Nephron progenitor cell (in vitro differentiated cells): Measurements from ENCODE around the gene NPW.

Experiments
- DNase-seq: peaks from one replicate; pipeline ENCODE4 v3.0.0; 2021
- H3K27ac Mint-ChIP-seq: 2 replicates; pipeline ENCODE4 v1.8.0; 2021; ENCODE audit warnings: mild to moderate bottlenecking, moderate library complexity, mixed read lengths
- H3K27me3 Mint-ChIP-seq: 2 replicates; pipeline ENCODE4 v1.8.0; 2021; ENCODE audit warnings: mild to moderate bottlenecking, low read depth, mixed read lengths; ENCODE audit not compliant: poor library complexity
- H3K36me3 Mint-ChIP-seq: 2 replicates; pipeline ENCODE4 v1.8.0; 2021; ENCODE audit warnings: low read depth, mixed read lengths
- H3K4me1 Mint-ChIP-seq: 2 replicates; pipeline ENCODE4 v1.8.0; 2021; ENCODE audit warnings: mixed read lengths
- H3K4me3 Mint-ChIP-seq: 2 replicates; pipeline ENCODE4 v1.8.0; 2021; ENCODE audit warnings: mild to moderate bottlenecking, moderate library complexity, mixed read lengths
- H3K9me3 Mint-ChIP-seq: 2 replicates; pipeline ENCODE4 v1.8.0; 2021; ENCODE audit warnings: mild to moderate bottlenecking, moderate library complexity, mixed read lengths
- TF ChIP-seq, protein P1 (sequence below): fragments of 200-600 bp; sonication (generic); IDR thresholded peaks from 2 replicates; pipeline ENCODE4 v1.5.0; 2021; ENCODE audit warnings: antibody characterized with exemption

NPW gene

DNA sequence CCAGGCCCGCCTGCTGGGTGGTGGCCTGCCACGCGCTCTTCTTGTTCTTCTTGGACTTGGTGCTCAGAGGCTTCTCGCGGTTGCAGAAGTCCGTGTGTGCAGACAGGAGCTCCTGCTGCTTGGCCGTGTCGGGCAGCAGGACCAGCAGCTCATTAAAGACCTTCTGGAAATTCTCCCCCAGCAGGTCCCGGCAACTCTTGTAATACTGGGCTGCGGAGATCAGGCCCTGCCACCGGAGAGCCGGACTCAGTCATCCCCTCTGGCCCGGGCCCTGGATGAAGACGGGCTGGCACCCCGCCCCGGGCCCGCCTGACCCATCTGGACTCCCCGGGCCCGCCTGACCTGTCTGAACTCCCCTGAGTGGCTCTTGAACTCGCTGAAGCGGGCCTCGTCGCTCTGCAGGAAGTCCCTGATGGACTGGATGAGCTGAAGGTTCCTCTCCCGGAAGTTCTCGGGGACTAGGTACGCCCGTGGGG is 21.2 kb upstream of the NPW start:
- Mint-ChIP-seq H3K9me3 (no peaks in the 10 kb centered on the region), H3K4me1 (peaks cover 3% of the 10 kb centered on the region), H3K27me3 (peaks cover 7% of the 10 kb centered on the region), H3K27ac (no peak overlapping the region), H3K4me3 (no peak overlapping the region), H3K36me3 (peaks cover 28% of the 10 kb centered on the region)
- TF ChIP-seq, protein P1, sequence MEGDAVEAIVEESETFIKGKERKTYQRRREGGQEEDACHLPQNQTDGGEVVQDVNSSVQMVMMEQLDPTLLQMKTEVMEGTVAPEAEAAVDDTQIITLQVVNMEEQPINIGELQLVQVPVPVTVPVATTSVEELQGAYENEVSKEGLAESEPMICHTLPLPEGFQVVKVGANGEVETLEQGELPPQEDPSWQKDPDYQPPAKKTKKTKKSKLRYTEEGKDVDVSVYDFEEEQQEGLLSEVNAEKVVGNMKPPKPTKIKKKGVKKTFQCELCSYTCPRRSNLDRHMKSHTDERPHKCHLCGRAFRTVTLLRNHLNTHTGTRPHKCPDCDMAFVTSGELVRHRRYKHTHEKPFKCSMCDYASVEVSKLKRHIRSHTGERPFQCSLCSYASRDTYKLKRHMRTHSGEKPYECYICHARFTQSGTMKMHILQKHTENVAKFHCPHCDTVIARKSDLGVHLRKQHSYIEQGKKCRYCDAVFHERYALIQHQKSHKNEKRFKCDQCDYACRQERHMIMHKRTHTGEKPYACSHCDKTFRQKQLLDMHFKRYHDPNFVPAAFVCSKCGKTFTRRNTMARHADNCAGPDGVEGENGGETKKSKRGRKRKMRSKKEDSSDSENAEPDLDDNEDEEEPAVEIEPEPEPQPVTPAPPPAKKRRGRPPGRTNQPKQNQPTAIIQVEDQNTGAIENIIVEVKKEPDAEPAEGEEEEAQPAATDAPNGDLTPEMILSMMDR = no peak
- no peak for DNase-seq

- DNase-seq = no peak
- no peak overlapping the region for H3K27ac Mint-ChIP-seq
- H3K9me3 Mint-ChIP-seq = no peaks in the 10 kb centered on the region
- peaks cover 28% of the 10 kb centered on the region for H3K36me3 Mint-ChIP-seq
- TF ChIP-seq, protein P1 = no peak
- no peak overlapping the region for H3K4me3 Mint-ChIP-seq
- peaks cover 1% of the 10 kb centered on the region for H3K27me3 Mint-ChIP-seq
- peaks cover under 1% of the 10 kb centered on the region for H3K4me1 Mint-ChIP-seq
Observed at GRCh38 chr16:1998852-1999801, 20.5 kb upstream of the NPW start.

DNA sequence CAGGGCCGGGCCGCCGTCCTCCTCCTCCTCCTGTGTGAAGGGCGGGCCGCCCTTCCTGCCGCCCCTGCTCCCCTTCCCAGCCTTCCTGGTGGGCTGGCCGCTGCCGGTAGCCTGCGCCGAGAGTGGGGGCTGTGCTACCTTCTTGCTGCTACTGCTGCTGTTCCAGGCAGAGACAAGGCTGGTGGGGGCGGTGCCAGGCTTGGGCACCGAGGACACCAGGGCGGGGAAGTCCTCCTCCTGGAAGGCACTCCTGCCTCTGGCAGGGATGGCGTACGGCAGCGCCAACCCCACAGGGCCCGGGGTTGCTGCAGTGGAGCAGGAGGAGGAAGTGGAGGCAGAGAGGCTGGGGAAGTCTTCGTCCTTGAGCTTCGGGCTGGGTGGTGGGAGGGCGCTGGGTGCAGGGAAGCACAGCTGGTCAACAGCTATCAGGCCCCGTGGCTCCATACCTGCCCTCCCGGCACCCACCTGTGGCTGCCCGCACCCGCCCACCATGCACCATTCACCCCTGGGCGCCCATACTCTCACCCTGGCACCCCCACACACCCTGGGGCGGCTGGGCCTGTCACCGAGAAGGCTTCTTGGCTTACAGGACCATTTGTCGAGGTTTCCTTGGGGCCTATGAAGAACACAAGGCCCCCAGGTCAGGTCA is 19.6 kb upstream of the NPW start:
- Mint-ChIP-seq H3K9me3 (no peaks in the 10 kb centered on the region), H3K27ac (no peak overlapping the region), H3K4me1 (peaks cover 9% of the 10 kb centered on the region), H3K36me3 (peaks cover 28% of the 10 kb centered on the region), H3K4me3 (no peak overlapping the region), H3K27me3 (no peaks in the 10 kb centered on the region)
- TF ChIP-seq, protein P1 = no peak
- DNase-seq = no peak

DNA sequence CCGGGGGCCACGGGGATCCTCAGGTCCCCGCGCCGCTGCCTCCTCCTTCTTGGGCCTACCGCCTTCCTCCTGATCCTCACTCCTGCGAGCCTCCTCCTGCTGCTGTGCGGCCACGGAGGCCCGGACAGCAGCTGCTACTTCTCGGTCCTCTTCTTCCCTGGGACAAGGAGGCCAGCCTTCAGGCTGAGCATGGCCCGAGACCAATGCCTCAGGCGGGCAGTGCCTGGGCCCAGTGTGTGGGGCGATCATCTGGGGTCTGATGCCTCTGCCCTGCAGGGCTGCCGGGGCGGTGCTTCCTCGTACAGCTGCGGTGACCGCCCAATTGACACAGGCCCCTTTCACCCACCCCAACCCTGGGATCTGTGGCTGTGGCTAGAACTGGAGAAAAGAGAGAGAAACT is 18.6 kb upstream of the NPW start:
- no peaks in the 10 kb centered on the region for H3K9me3 Mint-ChIP-seq
- TF ChIP-seq, protein P1 = no peak
- H3K4me1 Mint-ChIP-seq = peaks cover 17% of the 10 kb centered on the region
- no peak overlapping the region for H3K4me3 Mint-ChIP-seq
- peaks cover 21% of the 10 kb centered on the region for H3K36me3 Mint-ChIP-seq
- H3K27ac Mint-ChIP-seq = no peak overlapping the region
- no peaks in the 10 kb centered on the region for H3K27me3 Mint-ChIP-seq
- no peak for DNase-seq

DNA sequence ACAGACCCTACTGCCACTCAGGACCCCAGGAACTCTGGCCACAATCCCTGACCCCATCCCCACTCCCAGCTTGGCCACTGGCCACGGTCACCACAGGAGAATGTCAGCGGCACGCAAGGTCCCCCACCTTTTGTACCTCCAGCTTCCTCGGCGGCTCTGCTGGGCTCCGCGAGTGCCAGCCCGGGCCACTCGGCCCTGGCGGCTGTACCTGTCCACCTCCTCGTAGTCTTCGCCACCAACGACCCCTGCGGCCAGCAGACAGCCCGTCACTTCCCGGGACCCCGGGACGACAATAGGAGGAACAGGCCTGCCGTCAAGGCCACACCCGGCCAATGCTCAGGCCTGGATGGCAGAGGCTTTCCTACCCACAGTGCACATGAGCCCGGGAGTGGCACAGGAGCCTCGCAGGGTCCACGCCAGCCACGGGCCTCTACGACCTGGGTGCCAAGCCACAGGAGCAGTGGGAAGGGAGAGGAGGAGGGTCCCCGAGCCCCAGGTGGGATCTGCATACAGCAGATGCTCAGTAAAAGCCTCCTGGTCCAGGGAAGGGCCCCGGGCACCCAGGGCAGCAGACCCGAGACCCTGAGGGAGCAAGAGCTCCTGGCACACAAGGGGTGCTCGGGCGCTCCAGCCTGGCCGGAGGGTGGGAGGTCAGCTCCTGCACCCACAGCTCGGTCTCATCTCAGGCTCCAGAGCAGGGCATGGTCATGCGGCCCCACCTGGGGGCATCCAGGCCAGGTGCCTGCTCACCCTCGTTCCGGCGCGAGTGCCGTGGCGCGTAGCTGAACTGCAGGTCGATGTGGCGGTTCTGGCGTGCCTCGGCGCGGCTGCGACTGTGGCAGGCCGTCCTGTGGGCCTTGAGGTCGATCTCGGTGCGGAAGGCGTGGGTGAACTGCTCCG is 17.9 kb upstream of the NPW start:
- no peak for DNase-seq
- no peaks in the 10 kb centered on the region for H3K9me3 Mint-ChIP-seq
- H3K4me3 Mint-ChIP-seq = no peak overlapping the region
- no peak overlapping the region for H3K27ac Mint-ChIP-seq
- no peaks in the 10 kb centered on the region for H3K27me3 Mint-ChIP-seq
- H3K4me1 Mint-ChIP-seq = peaks cover 24% of the 10 kb centered on the region
- H3K36me3 Mint-ChIP-seq = peaks cover 21% of the 10 kb centered on the region
- TF ChIP-seq, protein P1 = no peak
